ENCODE data around the gene RPUSD3.
"Not testable (repeated sequence)": the region's sequence is repeated elsewhere in the genome, so short reads cannot be mapped to it uniquely, and the experiment has no call there.

Gene RPUSD3

GRCh38 chr3:9878700-9879099 is 34.9 kb upstream of the RPUSD3 start:
- H3K18ac ChIP-seq (ENCODE audit: low read length): no peak overlapping the region
- no peaks in the 10 kb centered on the region for H3K79me2 ChIP-seq (ENCODE audit: control insufficient read depth, insufficient read depth, low read length, poor library complexity)
- H2BK5ac ChIP-seq (ENCODE audit: low read depth, low read length, poor library complexity): no peak overlapping the region
- no peak overlapping the region for H3K27ac ChIP-seq (ENCODE audit: low read depth, low read length)
- H3K23ac ChIP-seq (ENCODE audit: low read length): no peak overlapping the region
- H2BK12ac ChIP-seq (ENCODE audit: low read length): no peak overlapping the region
- no peak overlapping the region for H4K91ac ChIP-seq (ENCODE audit: low read depth, low read length)
- no peak overlapping the region for H4K12ac ChIP-seq (ENCODE audit: low read depth, low read length)
- no peak overlapping the region for H2BK120ac ChIP-seq (ENCODE audit: insufficient read depth, low read length, poor library complexity)
- no peaks in the 10 kb centered on the region for H3K9me3 ChIP-seq (ENCODE audit: insufficient read depth, low read depth, low read length)
- H2AFZ ChIP-seq (ENCODE audit: insufficient read depth, low read length, poor library complexity): no peak overlapping the region
- H3K9ac ChIP-seq (ENCODE audit: low read length): no peak overlapping the region
- no peak overlapping the region for H3K14ac ChIP-seq (ENCODE audit: low read length)
- H3K79me1 ChIP-seq (ENCODE audit: low read length): no peaks in the 10 kb centered on the region
- H2AK5ac ChIP-seq (ENCODE audit: low read length): no peak overlapping the region
- no peaks in the 10 kb centered on the region for H3K36me3 ChIP-seq (ENCODE audit: control insufficient read depth in 1 of 2, insufficient read depth in 2 of 2, low read length in 2 of 2)
- no peak overlapping the region for H3K4ac ChIP-seq (ENCODE audit: low read depth, low read length)
- no peak for DNase-seq
- peaks cover 0 to 1% of the 10 kb centered on the region in 2 experiments for H3K4me1 ChIP-seq (ENCODE audit: control insufficient read depth in 1 of 2, insufficient read depth in 2 of 2, low read length in 2 of 2)
- H3K4me2 ChIP-seq (ENCODE audit: low read length): no peak overlapping the region
- no CpG with 5 or more reads among the region's 5 CpGs for WGBS (ENCODE audit: extremely low coverage, insufficient coverage, insufficient read length)
- no peak overlapping the region for H4K8ac ChIP-seq (ENCODE audit: low read depth, low read length)
- no peaks in the 10 kb centered on the region for H3K27me3 ChIP-seq (ENCODE audit: insufficient read depth, low read length)
- H3K4me3 ChIP-seq (ENCODE audit: low read depth, low read length): no peak overlapping the region

- H3K4me2 ChIP-seq (ENCODE audit: low read length): no peak overlapping the region
- no peaks in the 10 kb centered on the region for H3K36me3 ChIP-seq (ENCODE audit: control insufficient read depth in 1 of 2, insufficient read depth in 2 of 2, low read length in 2 of 2)
- H3K79me1 ChIP-seq (ENCODE audit: low read length): peaks cover 1% of the 10 kb centered on the region
- no CpG with 5 or more reads among the region's 12 CpGs for WGBS (ENCODE audit: extremely low coverage, insufficient coverage, insufficient read length)
- H3K4me1 ChIP-seq (ENCODE audit: control insufficient read depth in 1 of 2, insufficient read depth in 2 of 2, low read length in 2 of 2): no peaks in the 10 kb centered on the region
- DNase-seq: peak; percentile 80 to 85
- no peak overlapping the region for H3K14ac ChIP-seq (ENCODE audit: low read length)
- no peak overlapping the region for H2AK5ac ChIP-seq (ENCODE audit: low read length)
- no peak overlapping the region for H3K23ac ChIP-seq (ENCODE audit: low read length)
- no peak overlapping the region for H4K8ac ChIP-seq (ENCODE audit: low read depth, low read length)
- no peak overlapping the region for H4K91ac ChIP-seq (ENCODE audit: low read depth, low read length)
- no peak overlapping the region for H2BK120ac ChIP-seq (ENCODE audit: insufficient read depth, low read length, poor library complexity)
- no peak overlapping the region for H3K27ac ChIP-seq (ENCODE audit: low read depth, low read length)
- no peaks in the 10 kb centered on the region for H3K9me3 ChIP-seq (ENCODE audit: insufficient read depth, low read depth, low read length)
- no peak overlapping the region for H4K12ac ChIP-seq (ENCODE audit: low read depth, low read length)
- no peak overlapping the region for H2BK5ac ChIP-seq (ENCODE audit: low read depth, low read length, poor library complexity)
- H3K9ac ChIP-seq (ENCODE audit: low read length): no peak overlapping the region
- H3K27me3 ChIP-seq (ENCODE audit: insufficient read depth, low read length): no peaks in the 10 kb centered on the region
- no peak overlapping the region for H3K4me3 ChIP-seq (ENCODE audit: low read depth, low read length)
- no peak overlapping the region for H3K4ac ChIP-seq (ENCODE audit: low read depth, low read length)
- no peak overlapping the region for H2BK12ac ChIP-seq (ENCODE audit: low read length)
- H2AFZ ChIP-seq (ENCODE audit: insufficient read depth, low read length, poor library complexity): no peak overlapping the region
- H3K18ac ChIP-seq (ENCODE audit: low read length): no peak overlapping the region
- H3K79me2 ChIP-seq (ENCODE audit: control insufficient read depth, insufficient read depth, low read length, poor library complexity): no peaks in the 10 kb centered on the region
Measured at GRCh38 chr3:9876991-9877390, 33.2 kb upstream of the RPUSD3 start.

DNA sequence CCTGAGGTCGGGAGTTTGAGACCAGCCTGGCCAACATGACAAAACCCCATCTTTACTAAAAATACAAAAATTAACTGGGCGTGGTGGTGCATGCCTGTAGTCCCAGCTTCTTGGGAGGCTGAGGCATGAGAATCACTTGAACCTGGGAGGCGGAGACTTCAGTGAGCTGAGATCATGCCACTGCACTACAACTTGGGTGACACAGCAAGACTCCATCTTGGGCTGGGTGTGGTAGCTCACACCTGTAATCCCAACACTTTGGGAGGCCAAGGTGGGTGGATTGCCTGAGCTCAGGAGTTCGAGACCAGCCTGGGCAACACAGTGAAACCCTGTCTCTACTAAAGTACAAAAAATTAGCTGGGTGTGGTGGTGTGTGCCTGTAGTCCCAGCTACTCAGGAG is 32.4 kb upstream of the RPUSD3 start:
- H2AK5ac ChIP-seq (ENCODE audit: low read length); H2BK120ac ChIP-seq (ENCODE audit: insufficient read depth, low read length, poor library complexity); H4K12ac ChIP-seq (ENCODE audit: low read depth, low read length); H4K91ac ChIP-seq (ENCODE audit: low read depth, low read length); H2BK12ac ChIP-seq (ENCODE audit: low read length); DNase-seq; H3K27ac ChIP-seq (ENCODE audit: low read depth, low read length); H2AFZ ChIP-seq (ENCODE audit: insufficient read depth, low read length, poor library complexity); H3K23ac ChIP-seq (ENCODE audit: low read length); H3K4me3 ChIP-seq (ENCODE audit: low read depth, low read length); H3K14ac ChIP-seq (ENCODE audit: low read length); H3K79me1 ChIP-seq (ENCODE audit: low read length); H4K8ac ChIP-seq (ENCODE audit: low read depth, low read length); H3K18ac ChIP-seq (ENCODE audit: low read length); H3K36me3 ChIP-seq (ENCODE audit: control insufficient read depth in 1 of 2, insufficient read depth in 2 of 2, low read length in 2 of 2); H3K9ac ChIP-seq (ENCODE audit: low read length); H3K27me3 ChIP-seq (ENCODE audit: insufficient read depth, low read length); H3K4ac ChIP-seq (ENCODE audit: low read depth, low read length); H3K4me2 ChIP-seq (ENCODE audit: low read length); H3K9me3 ChIP-seq (ENCODE audit: insufficient read depth, low read depth, low read length); H3K79me2 ChIP-seq (ENCODE audit: control insufficient read depth, insufficient read depth, low read length, poor library complexity); H2BK5ac ChIP-seq (ENCODE audit: low read depth, low read length, poor library complexity); H3K4me1 ChIP-seq (ENCODE audit: control insufficient read depth in 1 of 2, insufficient read depth in 2 of 2, low read length in 2 of 2): not testable (repeated sequence)
- WGBS (ENCODE audit: extremely low coverage, insufficient coverage, insufficient read length): no CpG with 5 or more reads among the region's 4 CpGs

DNA sequence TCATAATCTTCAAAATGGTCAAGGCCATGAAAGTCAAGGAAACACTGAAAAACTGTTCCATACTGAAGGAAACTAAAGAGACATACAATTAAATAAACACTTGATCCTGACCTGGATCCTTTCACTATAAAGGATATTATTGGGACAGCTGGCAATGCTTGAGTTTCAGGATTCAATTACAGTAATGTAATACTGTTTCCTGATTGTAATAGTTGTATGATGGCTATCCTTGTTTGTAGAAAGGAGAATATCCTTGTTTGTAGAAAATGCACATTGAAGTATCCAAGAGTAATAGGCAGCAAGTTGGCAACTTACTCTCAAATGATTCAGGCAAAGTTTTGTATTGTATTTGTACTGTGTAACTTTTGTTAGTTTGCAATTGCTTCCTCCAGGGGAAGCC is 31.6 kb upstream of the RPUSD3 start:
- no peaks in the 10 kb centered on the region for H3K9me3 ChIP-seq (ENCODE audit: insufficient read depth, low read depth, low read length)
- H3K79me2 ChIP-seq (ENCODE audit: control insufficient read depth, insufficient read depth, low read length, poor library complexity): no peaks in the 10 kb centered on the region
- H3K9ac ChIP-seq (ENCODE audit: low read length): no peak overlapping the region
- H2BK120ac ChIP-seq (ENCODE audit: insufficient read depth, low read length, poor library complexity): no peak overlapping the region
- H3K18ac ChIP-seq (ENCODE audit: low read length): no peak overlapping the region
- no peak overlapping the region for H4K91ac ChIP-seq (ENCODE audit: low read depth, low read length)
- DNase-seq: no peak
- no peaks in the 10 kb centered on the region for H3K27me3 ChIP-seq (ENCODE audit: insufficient read depth, low read length)
- H3K36me3 ChIP-seq (ENCODE audit: control insufficient read depth in 1 of 2, insufficient read depth in 2 of 2, low read length in 2 of 2): no peaks in the 10 kb centered on the region
- H3K79me1 ChIP-seq (ENCODE audit: low read length): peaks cover 1% of the 10 kb centered on the region
- no peak overlapping the region for H3K14ac ChIP-seq (ENCODE audit: low read length)
- no peak overlapping the region for H4K12ac ChIP-seq (ENCODE audit: low read depth, low read length)
- no peak overlapping the region for H4K8ac ChIP-seq (ENCODE audit: low read depth, low read length)
- no peaks in the 10 kb centered on the region for H3K4me1 ChIP-seq (ENCODE audit: control insufficient read depth in 1 of 2, insufficient read depth in 2 of 2, low read length in 2 of 2)
- H3K4me3 ChIP-seq (ENCODE audit: low read depth, low read length): no peak overlapping the region
- no peak overlapping the region for H2AFZ ChIP-seq (ENCODE audit: insufficient read depth, low read length, poor library complexity)
- no peak overlapping the region for H3K4ac ChIP-seq (ENCODE audit: low read depth, low read length)
- no peak overlapping the region for H2BK5ac ChIP-seq (ENCODE audit: low read depth, low read length, poor library complexity)
- H2AK5ac ChIP-seq (ENCODE audit: low read length): no peak overlapping the region
- H3K4me2 ChIP-seq (ENCODE audit: low read length): no peak overlapping the region
- no peak overlapping the region for H2BK12ac ChIP-seq (ENCODE audit: low read length)
- no peak overlapping the region for H3K27ac ChIP-seq (ENCODE audit: low read depth, low read length)
- no peak overlapping the region for H3K23ac ChIP-seq (ENCODE audit: low read length)

DNA sequence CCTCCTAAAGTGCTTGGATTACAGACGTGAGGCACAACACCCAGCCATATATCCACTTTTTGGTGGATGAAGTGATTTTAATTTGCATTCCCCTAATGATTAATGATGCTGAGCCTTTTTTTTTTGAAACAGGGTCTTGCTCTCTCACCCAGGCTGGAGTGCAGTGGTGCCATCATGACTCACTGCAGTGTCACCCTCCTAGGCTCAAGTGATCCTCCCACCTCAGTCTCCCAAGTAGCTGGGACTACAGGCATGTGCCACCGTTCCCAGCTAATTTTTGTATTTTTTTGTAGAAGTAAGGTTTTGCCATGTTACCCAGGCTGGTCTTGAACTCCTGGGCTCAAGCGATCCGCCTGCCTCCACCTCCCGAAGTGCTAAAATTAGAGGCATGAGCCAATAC is 28.3 kb upstream of the RPUSD3 start:
- not testable (repeated sequence) for H4K91ac ChIP-seq (ENCODE audit: low read depth, low read length); DNase-seq; H3K79me1 ChIP-seq (ENCODE audit: low read length); H3K27ac ChIP-seq (ENCODE audit: low read depth, low read length); H3K4ac ChIP-seq (ENCODE audit: low read depth, low read length); H2BK120ac ChIP-seq (ENCODE audit: insufficient read depth, low read length, poor library complexity); H3K27me3 ChIP-seq (ENCODE audit: insufficient read depth, low read length); H3K4me2 ChIP-seq (ENCODE audit: low read length); H3K79me2 ChIP-seq (ENCODE audit: control insufficient read depth, insufficient read depth, low read length, poor library complexity); H2AFZ ChIP-seq (ENCODE audit: insufficient read depth, low read length, poor library complexity); H3K14ac ChIP-seq (ENCODE audit: low read length); H3K9ac ChIP-seq (ENCODE audit: low read length); H2AK5ac ChIP-seq (ENCODE audit: low read length); H2BK5ac ChIP-seq (ENCODE audit: low read depth, low read length, poor library complexity); H3K4me3 ChIP-seq (ENCODE audit: low read depth, low read length); H4K8ac ChIP-seq (ENCODE audit: low read depth, low read length); H3K18ac ChIP-seq (ENCODE audit: low read length); H3K36me3 ChIP-seq (ENCODE audit: control insufficient read depth in 1 of 2, insufficient read depth in 2 of 2, low read length in 2 of 2); H3K4me1 ChIP-seq (ENCODE audit: control insufficient read depth in 1 of 2, insufficient read depth in 2 of 2, low read length in 2 of 2); H2BK12ac ChIP-seq (ENCODE audit: low read length); H3K9me3 ChIP-seq (ENCODE audit: insufficient read depth, low read depth, low read length); H4K12ac ChIP-seq (ENCODE audit: low read depth, low read length); H3K23ac ChIP-seq (ENCODE audit: low read length)
- no CpG with 5 or more reads among the region's 5 CpGs for WGBS (ENCODE audit: extremely low coverage, insufficient coverage, insufficient read length)
